Osteoblast (primary cell): ENCODE data around the gene CCBE1. TPM values are rescaled to one million over a fixed set of nuclear protein-coding genes. Genes with fewer than 3 reads are reported as not detected.

Experiments
- DNase-seq: peaks from one replicate; pipeline ENCODE4 v3.0.0; 2011; ENCODE audit warnings: low spot score, mixed read lengths; ENCODE audit not compliant: insufficient read length; ENCODE audit errors: missing footprints
- H2AFZ ChIP-seq: 2 replicates; pipeline ENCODE4 v1.6.0; 2011; ENCODE audit warnings: mild to moderate bottlenecking, low read length
- H3K27ac ChIP-seq: 2 replicates; pipeline ENCODE4 v1.5.1; 2011; ENCODE audit warnings: mild to moderate bottlenecking, low read depth, low read length, moderate library complexity
- H3K27me3 ChIP-seq: 2 replicates; pipeline ENCODE4 v1.6.0; 2012; ENCODE audit warnings: mild to moderate bottlenecking, control low read depth, inconsistent platforms, low read length, moderate library complexity; ENCODE audit not compliant: insufficient read depth
- H3K36me3 ChIP-seq: 2 replicates; pipeline ENCODE4 v1.5.1; 2011; ENCODE audit warnings: mild to moderate bottlenecking, low read length, control low read depth, moderate library complexity; ENCODE audit not compliant: insufficient read depth
- H3K4me1 ChIP-seq: 2 replicates; pipeline ENCODE4 v1.5.1; 2011; ENCODE audit warnings: mild to moderate bottlenecking, low read length, control low read depth, moderate library complexity; ENCODE audit not compliant: insufficient read depth
- H3K4me2 ChIP-seq: 2 replicates; pipeline ENCODE4 v1.6.0; 2011; ENCODE audit warnings: mild to moderate bottlenecking, low read length; ENCODE audit not compliant: insufficient read depth
- H3K4me3 ChIP-seq: fragments of 200-600 bp; sonication (generic); 3 replicates; pipeline ENCODE4 v1.5.1; 2012; ENCODE audit warnings: mild to moderate bottlenecking, low read length, inconsistent platforms; ENCODE audit not compliant: insufficient read depth
- H3K79me2 ChIP-seq: 2 replicates; pipeline ENCODE4 v1.6.0; 2012; ENCODE audit warnings: mild to moderate bottlenecking, low read length, control low read depth, inconsistent platforms; ENCODE audit not compliant: insufficient read depth
- H3K9me3 ChIP-seq: 2 replicates; pipeline ENCODE4 v1.5.1; 2011; ENCODE audit warnings: low read depth, low read length, control low read depth
- H4K20me1 ChIP-seq: 2 replicates; pipeline ENCODE4 v1.6.0; 2012; ENCODE audit warnings: mild to moderate bottlenecking, low read length, control low read depth; ENCODE audit not compliant: insufficient read depth
- CTCF ChIP-seq: IDR thresholded peaks from 2 replicates; pipeline ENCODE4 v1.5.1; 2011; ENCODE audit warnings: mild to moderate bottlenecking, low read depth, low read length, moderate library complexity; ENCODE audit errors: extremely low read depth
- total RNA-seq: library from RNA; depleted of rRNA; stranded (reverse); fragments of >200 nt; gene quantifications from 2 replicates; pipeline ENCODE4 v1.2.3, GENCODE V29; 2012

The CCBE1 gene
- total RNA-seq, 1 donor: 51.4 TPM

DNA sequence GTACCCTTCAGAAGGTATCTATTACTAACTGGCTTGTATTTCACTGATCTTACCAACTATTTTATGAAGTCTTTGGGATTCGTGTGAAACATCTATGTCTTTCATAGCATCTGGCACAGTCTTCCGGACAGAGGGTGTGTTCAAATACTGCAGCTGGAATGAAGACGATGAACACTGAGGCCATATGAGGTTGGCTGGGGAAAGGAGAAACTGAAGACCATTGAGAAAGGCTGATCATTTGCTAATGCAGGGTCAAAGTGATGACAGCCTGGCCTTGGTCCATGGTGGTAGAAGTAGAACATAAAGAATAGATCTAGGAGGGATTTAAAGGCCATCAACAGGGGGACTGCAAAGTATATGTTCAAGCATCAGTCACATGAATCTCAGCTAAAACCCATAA, 132.7 kb downstream of the CCBE1 start:
- H3K36me3 ChIP-seq: peaks cover 2% of the 10 kb centered on the region
- no peak overlapping the region for H3K4me2 ChIP-seq
- no peak overlapping the region for H3K4me3 ChIP-seq
- H3K27ac ChIP-seq: no peak overlapping the region
- peaks cover 14% of the 10 kb centered on the region for H3K4me1 ChIP-seq
- no peak for DNase-seq
- TF ChIP-seq CTCF: no peak
- no peaks in the 10 kb centered on the region for H3K9me3 ChIP-seq
- no peaks in the 10 kb centered on the region for H3K27me3 ChIP-seq
- no peak overlapping the region for H2AFZ ChIP-seq
- H3K79me2 ChIP-seq: peaks cover 93% of the 10 kb centered on the region
- H4K20me1 ChIP-seq: peaks cover 27% of the 10 kb centered on the region

DNA sequence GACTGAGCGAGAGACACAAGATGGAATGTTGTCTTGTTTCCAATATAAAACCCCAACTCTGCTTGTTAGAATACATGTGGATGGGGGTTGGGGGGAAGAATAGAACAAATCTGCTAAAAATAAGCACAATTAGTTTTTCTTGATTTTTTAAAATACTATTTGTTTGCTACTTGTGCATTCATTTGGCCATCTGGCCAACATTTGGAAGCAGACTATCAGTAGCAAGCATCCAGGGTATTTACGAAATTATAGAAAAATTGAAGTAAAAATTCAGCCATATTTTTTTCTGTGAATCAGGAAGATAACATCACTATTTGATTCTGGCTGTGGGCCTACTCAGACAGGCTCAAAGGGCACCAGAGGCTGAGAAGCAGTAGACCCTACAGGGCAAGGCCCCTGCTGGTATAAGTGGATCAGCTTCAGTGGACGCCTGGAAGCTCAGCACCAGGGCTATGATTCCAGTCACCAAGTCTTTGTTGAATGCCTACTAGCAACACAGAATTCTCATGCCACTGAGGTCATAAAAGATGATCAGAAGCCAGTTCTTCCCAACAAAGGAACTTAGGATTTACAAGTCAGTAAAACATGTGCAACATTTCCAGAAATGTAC, 133.9 kb downstream of the CCBE1 start:
- H3K36me3 ChIP-seq: peaks cover 1% of the 10 kb centered on the region

GRCh38 chr18:59562751-59563150, 134.5 kb downstream of the CCBE1 start:
- peaks cover 35% of the 10 kb centered on the region for H4K20me1 ChIP-seq
- no peaks in the 10 kb centered on the region for H3K36me3 ChIP-seq
- H3K27ac ChIP-seq: no peak overlapping the region
- peaks cover 14% of the 10 kb centered on the region for H3K4me1 ChIP-seq
- no peaks in the 10 kb centered on the region for H3K9me3 ChIP-seq
- peaks cover 93% of the 10 kb centered on the region for H3K79me2 ChIP-seq
- no peak for DNase-seq
- no peaks in the 10 kb centered on the region for H3K27me3 ChIP-seq
- H3K4me2 ChIP-seq: no peak overlapping the region
- TF ChIP-seq CTCF: no peak
- no peak overlapping the region for H2AFZ ChIP-seq
- H3K4me3 ChIP-seq: no peak overlapping the region

More for the DNA sequence above, 133.9 kb downstream of the CCBE1 start:
- peaks cover 93% of the 10 kb centered on the region for H3K79me2 ChIP-seq
- no peaks in the 10 kb centered on the region for H3K27me3 ChIP-seq
- no peak overlapping the region for H3K4me2 ChIP-seq
- no peak overlapping the region for H3K27ac ChIP-seq
- no peak overlapping the region for H3K4me3 ChIP-seq
- peaks cover 14% of the 10 kb centered on the region for H3K4me1 ChIP-seq
- no peak overlapping the region for H2AFZ ChIP-seq
- no peaks in the 10 kb centered on the region for H3K9me3 ChIP-seq
- H4K20me1 ChIP-seq: peaks cover 30% of the 10 kb centered on the region
- DNase-seq: no peak
- TF ChIP-seq CTCF: no peak

- H3K27ac ChIP-seq: no peak overlapping the region
- TF ChIP-seq CTCF: no peak
- no peaks in the 10 kb centered on the region for H3K9me3 ChIP-seq
- H3K36me3 ChIP-seq: no peaks in the 10 kb centered on the region
- H3K79me2 ChIP-seq: peaks cover 94% of the 10 kb centered on the region
- no peak overlapping the region for H2AFZ ChIP-seq
- H3K4me1 ChIP-seq: peaks cover 12% of the 10 kb centered on the region
- no peak overlapping the region for H3K4me3 ChIP-seq
- H4K20me1 ChIP-seq: peaks cover 46% of the 10 kb centered on the region
- no peak overlapping the region for H3K4me2 ChIP-seq
- DNase-seq: no peak
- no peaks in the 10 kb centered on the region for H3K27me3 ChIP-seq
These were observed 135.6 kb downstream of the CCBE1 start for GRCh38 chr18:59561612-59562011.
